ENCODE measurements around the gene LMO7.

Gene LMO7

GRCh38 chr13:75843991-75844390 lies 207.9 kb downstream of the LMO7 start:
- no peak for DNase-seq (ENCODE audit: low read depth in 2 of 2)

DNA sequence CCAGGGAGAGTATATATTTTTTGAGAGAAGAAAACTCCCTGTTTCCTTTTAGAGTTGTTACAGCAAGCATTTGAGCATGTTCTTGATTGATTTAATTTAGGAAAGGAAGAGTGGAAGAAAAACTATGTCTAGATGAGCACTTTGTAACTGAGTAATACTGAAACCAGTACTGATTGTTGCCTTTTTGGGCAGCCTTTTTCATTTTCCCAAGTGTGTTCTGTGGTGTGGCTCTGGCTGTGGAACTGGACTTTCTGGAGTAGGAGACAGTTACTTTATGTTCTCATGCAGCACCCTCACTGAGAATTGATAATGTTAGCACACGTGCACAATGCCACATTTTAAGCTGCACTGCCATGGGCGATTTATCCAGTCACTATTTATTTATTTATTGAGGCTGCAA lies 211.5 kb downstream of the LMO7 start:
- DNase-seq (ENCODE audit: low read depth in 2 of 2) = no peak

DNA sequence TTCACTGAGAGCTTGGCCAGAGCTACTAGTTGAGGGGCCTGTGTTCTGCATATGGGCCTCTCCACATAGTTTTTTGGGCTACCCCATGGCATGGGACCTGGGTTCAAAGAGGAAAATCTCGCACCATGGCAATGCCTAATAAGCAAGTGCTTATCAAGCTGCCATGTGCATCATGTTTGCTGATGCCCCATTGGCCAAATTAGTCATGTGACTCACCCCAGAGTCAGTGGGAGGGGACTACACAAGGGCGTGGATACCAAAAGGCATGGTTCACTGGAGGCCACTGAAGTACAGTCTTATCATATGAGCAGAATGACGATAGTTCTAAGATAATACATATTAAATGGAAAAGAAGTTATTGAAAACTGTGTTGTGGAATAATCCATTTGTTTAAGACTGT lies 214.8 kb downstream of the LMO7 start:
- no peak for DNase-seq (ENCODE audit: low read depth in 2 of 2)

DNA sequence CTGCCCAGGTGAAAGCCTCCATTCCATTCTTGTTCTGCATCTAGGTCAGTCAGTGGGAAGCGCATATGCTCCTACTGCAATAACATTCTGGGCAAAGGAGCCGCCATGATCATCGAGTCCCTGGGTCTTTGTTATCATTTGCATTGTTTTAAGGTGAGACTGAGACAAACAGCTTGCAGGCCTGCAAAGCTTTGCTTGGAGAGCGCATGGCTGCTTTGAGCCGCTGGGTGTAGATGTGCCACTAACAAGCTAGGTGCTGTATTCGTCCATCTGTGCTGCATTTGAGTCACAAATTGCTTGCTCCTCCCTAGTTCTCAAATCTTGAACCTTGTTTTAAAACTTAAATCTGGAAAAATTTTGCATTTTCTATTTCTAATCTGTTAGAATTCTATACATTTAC lies 219.1 kb downstream of the LMO7 start:
- DNase-seq (ENCODE audit: low read depth in 2 of 2) = no peak

DNA sequence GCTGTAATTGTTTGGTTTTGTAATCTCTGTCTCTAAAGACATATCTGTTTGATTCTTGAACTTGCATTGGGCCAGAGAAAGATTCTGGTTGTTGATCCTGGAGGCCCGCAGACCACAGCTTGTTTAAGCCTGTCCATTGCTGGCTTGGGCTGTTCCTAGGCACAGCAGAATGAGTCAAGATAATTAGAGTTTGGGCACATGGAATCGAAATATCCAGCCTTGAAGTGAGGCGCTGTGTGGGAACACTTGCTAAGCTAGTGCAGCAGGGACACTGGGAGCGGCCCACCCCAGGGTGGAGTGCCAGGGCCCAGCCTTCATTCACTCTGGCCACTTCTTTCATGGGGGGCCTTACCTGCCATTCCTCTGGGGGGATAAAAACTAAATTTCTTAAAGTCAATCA lies 219.7 kb downstream of the LMO7 start:
- no peak for DNase-seq (ENCODE audit: low read depth in 2 of 2)

- no peak for DNase-seq (ENCODE audit: low read depth in 2 of 2)
These were observed 221.2 kb downstream of the LMO7 start for GRCh38 chr13:75857291-75857690.

GRCh38 chr13:75860935-75861334 lies 224.8 kb downstream of the LMO7 start:
- no peak for DNase-seq (ENCODE audit: low read depth in 2 of 2)

DNA sequence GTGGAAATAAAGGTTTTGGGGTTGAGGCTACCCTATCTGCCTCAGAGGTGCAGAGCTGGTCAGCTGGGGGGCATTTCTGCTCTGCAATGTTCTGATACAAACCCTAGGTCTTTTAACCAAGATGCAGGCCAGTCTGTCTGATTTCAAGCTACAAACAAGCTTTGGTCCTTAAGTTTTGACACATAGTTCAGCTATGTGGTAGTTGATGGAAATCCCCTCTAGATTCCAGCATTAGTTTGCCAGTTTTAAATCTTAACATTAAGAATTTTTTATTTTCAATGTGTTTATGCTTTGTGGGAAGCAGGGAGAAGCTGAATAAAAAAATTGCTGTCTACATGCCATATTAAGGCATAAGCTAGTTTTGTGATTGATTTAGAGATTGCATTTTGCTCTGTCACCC lies 225.7 kb downstream of the LMO7 start:
- DNase-seq (ENCODE audit: low read depth in 2 of 2) = no peak

DNA sequence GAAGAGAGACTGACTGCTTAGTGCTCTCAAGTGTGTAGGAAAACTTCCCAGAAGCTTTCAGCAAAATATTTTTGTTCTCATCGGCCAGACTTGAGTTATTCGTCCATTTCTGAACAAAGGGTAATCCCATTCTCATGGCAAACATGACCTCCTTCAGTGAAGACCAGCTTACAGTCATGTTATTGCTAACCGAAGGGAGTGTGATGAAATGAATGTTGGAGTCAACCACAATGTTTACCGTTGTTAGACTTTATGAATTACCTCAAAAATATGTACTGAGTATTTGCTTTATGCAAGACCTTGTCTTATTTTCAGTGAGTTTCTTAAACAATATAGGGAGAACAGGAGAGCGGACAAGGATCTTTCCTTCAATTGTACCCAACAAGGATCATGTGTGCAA lies 228.6 kb downstream of the LMO7 start:
- DNase-seq (ENCODE audit: low read depth in 2 of 2) = no peak

DNA sequence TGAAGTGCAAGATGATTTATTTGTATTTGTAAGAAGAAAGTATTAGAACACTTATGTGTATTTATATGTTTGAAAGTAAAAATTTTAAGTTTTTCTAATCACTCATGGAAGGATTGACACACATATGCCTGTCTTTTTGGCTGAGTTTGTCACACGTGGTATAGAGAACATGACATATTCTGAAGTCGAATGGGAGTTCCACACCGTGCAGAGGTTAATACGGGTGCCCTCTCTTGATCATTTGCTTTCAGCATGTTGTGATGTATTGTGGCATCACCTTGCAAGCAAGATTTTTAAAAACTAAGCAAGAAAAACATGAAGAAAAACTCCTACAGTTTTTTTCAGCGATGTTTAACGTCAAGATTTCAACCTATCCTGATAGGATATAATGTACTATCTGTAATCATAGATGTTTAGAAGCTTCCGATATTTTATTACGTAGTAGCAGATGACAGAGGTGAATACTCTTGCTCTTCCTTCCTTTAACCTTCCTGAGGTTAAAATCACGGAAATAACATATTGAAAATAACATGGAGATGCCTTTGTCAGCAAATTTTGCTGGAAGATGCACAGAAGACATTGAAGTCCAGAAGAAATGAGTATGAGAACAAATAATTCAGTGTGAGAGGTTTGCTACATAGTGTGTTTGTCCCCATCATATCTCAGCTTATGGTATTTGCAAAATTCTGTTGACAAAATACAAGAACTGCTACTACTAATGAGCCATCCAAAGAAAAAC lies 231.4 kb downstream of the LMO7 start:
- DNase-seq (ENCODE audit: low read depth in 2 of 2) = no peak

DNA sequence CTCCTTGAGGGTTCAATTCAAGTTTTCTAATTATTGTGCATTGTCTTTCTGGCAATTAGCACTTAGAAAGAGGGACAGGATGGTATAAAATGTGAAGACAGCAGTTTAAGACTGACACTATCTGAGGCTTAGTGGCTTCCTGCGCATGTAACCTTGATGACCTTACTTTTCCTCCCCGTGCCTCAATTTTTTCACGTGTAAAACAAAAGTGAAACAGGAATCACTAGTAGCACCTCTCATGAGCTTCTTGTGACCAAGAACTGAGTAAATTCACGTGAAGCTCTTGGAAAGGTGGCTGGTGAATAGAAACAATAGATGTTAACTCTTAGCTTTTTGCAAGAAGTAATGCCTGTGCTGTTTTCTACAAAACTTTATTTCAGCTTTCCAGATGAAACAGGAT lies 233.9 kb downstream of the LMO7 start:
- no peak for DNase-seq (ENCODE audit: low read depth in 2 of 2)

DNA sequence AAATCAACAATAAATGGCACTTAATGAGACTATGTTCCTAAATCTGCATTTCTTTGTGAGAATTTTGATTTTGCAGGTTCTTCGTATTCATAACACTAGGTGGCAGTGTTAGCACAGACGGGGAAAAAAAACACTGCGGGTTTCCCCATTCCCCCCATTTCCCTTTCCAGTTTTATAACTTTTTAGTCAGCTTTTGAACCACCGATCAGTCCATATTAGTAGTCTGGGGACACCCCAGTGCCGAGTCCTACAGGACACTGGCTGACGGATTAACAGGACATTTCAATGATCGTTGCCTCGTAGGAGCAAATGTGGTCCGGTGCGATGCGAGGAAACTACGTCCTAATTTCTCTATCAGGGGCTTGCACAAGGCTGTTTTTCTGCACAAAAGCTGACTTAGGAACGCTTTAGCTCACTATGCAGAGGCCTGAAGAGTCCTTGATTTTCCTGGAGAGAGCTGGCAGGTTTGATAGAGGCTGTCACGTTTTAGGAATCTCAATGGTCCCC lies 234.3 kb downstream of the LMO7 start:
- DNase-seq (ENCODE audit: low read depth in 2 of 2) = no peak

DNA sequence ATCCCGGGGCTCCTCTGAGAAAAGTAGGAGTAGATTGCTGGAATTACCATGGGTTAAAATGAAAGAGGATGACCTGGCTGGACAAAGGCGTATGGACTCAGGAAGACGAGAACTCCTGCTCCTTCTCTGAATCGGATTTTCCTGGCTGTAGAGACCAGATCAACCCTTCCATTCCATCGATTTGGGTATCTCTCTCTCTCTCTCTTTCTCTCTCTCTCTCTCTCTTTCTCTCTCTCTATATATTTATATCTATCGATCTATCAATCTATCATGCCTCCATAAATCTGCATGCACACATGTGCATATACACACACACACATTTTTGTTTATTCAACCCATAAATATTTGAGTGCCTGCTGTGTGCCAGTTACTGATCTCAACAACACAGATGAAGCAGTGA lies 234.9 kb downstream of the LMO7 start:
- DNase-seq (ENCODE audit: low read depth in 2 of 2) = no peak

DNA sequence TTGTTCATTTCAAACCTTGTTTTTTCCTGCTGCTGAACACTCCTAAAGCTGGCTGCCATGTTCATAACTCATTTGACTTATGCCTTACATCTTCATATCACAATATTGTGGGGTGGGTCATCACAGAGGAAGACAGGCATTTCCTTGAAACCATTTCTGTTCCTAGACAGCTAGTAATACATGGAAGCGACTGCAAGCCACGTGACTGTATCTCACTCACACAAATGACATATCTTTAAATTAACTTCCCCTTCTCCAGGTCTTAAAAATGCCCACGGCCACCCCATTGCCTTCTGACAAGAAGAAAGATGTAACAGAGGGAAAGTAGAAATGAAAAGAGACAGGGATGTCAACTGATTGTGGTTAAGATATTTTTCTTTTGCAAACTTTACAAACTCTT lies 236.8 kb downstream of the LMO7 start:
- no peak for DNase-seq (ENCODE audit: low read depth in 2 of 2)

DNA sequence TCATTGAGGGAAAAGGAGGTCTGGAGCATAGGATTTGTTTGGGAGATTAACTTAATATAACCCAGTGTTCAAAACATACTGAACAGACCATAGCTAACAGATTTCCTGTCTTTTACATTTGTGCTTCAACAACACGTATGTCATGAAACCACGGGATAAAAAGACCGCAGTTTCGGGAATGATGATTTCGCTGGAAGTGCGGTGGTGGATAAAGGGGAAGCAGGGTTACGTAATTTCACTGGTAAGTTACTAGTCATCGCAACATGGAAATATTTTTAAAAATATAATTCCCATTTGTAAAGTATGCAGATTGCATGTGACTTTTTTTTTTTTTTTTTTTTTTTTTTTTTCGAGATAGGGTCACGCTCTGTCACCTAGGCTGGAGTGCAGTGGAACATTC lies 237.4 kb downstream of the LMO7 start:
- DNase-seq (ENCODE audit: low read depth in 2 of 2) = no peak

DNA sequence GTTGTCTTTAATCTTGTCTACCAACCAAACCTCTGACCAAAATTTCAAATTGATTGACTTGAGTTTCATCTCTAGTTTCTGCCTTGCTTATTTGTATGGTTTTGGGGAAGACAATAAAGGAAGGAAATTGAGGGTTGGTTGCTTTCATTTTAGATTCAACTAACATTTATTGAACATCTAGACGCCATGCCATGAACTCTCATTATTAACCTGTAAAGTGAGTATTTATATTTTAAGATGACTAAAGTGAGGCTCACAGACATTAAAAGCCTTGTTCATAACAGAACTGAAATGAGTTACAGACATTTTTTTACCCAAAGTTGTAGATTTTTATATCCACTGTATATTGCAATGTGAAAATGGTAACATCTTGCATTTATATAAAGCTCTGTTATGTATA lies 239.3 kb downstream of the LMO7 start:
- DNase-seq (ENCODE audit: low read depth in 2 of 2) = no peak

DNA sequence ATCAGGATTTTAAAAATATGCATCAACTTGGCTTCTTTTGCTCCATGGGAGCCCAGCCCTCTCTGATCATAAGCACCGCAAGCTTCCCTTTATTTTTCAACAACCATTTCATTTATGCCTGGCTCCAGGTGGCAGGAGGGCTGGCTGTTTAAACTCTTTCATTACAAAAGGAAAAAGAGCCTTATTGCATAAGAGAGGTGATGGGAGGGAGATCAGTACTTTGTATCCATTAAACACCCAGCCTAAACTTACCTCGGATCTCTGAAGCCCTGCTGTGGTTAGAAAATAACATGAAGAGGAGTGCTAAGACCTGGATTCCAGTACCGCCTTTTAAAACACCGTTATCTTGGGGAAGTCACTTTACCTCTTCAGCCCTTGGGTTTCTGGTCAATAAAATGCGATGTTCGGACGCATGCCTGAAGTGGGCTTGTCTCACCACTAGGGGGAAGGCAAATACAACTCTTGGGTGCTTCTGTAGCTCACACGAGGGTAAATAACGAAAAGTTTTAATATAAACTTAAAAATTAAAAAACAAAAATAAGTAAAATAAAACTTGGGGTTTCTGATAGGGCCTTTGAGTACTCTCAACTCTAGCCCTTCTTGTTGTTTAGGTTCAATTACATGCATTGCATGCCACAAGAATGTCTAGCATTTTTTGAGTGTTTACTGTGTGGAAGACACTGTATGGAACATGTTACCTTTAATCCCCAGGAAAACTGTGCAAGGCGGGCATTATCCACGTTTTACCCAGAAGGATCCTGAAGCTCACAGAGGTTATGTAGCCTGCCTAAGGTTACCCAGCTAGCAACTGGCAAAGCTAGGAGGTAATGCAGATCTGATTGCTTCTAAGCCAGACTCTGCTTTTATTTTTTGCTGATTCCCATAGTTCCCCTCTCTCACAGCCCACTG lies 240.3 kb downstream of the LMO7 start:
- peak; percentile 0 to 23 for DNase-seq (ENCODE audit: low read depth in 2 of 2)

- no peak for DNase-seq (ENCODE audit: low read depth in 2 of 2)
These were observed 240.9 kb downstream of the LMO7 start for GRCh38 chr13:75877071-75877470.

DNA sequence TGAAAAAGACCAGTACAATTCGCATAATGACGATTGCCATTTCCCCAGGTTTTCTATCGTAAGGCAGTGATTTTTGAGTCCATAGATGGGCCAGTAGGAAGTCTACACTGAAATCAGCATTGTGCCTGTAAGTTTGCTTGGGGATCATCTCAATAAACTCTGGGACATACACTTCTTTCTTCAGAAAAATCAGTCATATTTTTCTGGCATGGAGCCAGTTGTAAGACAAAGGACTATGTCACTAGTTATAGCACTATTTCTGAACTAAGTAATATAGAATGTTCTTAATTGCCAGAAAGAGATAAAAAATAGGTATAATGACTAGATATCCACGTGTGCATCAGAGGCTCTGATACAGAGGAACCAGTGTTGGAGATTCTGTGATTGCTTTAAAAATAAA lies 243.5 kb downstream of the LMO7 start:
- no peak for DNase-seq (ENCODE audit: low read depth in 2 of 2)

- no peak for DNase-seq (ENCODE audit: low read depth in 2 of 2)
These were observed 245.1 kb downstream of the LMO7 start for GRCh38 chr13:75881109-75881775.

DNA sequence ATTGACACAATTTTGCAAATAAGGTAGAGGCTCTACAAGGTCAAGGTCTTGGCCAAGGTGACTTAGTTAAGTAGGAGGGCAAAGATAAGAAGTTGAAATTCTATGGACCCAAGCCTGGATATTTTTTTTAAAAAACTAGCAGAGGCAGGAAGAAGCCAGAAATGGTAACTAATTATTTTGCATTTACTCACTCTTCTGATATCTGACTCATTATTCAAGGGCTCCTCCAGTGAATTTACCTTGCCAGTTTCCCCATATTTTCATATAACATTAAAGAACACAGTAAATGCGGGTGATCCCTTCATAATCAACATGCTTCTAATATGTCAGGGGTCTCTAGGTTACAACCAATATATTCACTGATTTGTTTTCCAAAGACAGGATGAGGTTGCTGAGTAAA lies 246.1 kb downstream of the LMO7 start:
- DNase-seq (ENCODE audit: low read depth in 2 of 2) = no peak

GRCh38 chr13:75889427-75889826 lies 253.3 kb downstream of the LMO7 start:
- no peak for DNase-seq (ENCODE audit: low read depth in 2 of 2)

GRCh38 chr13:75895168-75895567 lies 259.0 kb downstream of the LMO7 start:
- DNase-seq (ENCODE audit: low read depth in 2 of 2) = no peak
